HEK293 (cell line): ENCODE data around the gene AFG1L.
"Not testable (repeated sequence)": the region's sequence is repeated elsewhere in the genome, so short reads cannot be mapped to it uniquely, and the experiment has no call there.

ENCODE experiments used
- BCL11A ChIP-seq: fragments of 450-650 bp; formaldehyde crosslinking; IDR thresholded peaks from 2 replicates; pipeline ENCODE4 v1.5.1; 2016; ENCODE audit warnings: low read depth, missing biosample characterization, missing genetic modification characterization
- GLIS1 ChIP-seq: fragments of 450-650 bp; formaldehyde crosslinking; IDR thresholded peaks from 2 replicates; pipeline ENCODE4 v1.5.1; 2016; ENCODE audit warnings: missing biosample characterization, missing genetic modification characterization
- REST ChIP-seq: fragments of 450-650 bp; formaldehyde crosslinking; IDR thresholded peaks from 2 replicates; pipeline ENCODE4 v1.5.1; 2016; ENCODE audit warnings: missing biosample characterization, missing genetic modification characterization
- WT1 ChIP-seq: fragments of 450-650 bp; formaldehyde crosslinking; IDR thresholded peaks from 2 replicates; pipeline ENCODE4 v1.5.1; 2016; ENCODE audit warnings: missing biosample characterization, missing genetic modification characterization
- ZBTB21 ChIP-seq: fragments of 450-650 bp; formaldehyde crosslinking; IDR thresholded peaks from 2 replicates; pipeline ENCODE4 v1.5.1; 2017; ENCODE audit warnings: missing biosample characterization, missing genetic modification characterization
- ZBTB8A ChIP-seq: fragments of 450-650 bp; formaldehyde crosslinking; IDR thresholded peaks from 2 replicates; pipeline ENCODE4 v1.5.1; 2016; ENCODE audit warnings: missing biosample characterization, missing genetic modification characterization
- ZNF266 ChIP-seq: fragments of 450-650 bp; formaldehyde crosslinking; IDR thresholded peaks from 2 replicates; pipeline ENCODE4 v1.5.1; 2016; ENCODE audit warnings: missing biosample characterization, missing genetic modification characterization, low read depth
- ZNF48 ChIP-seq: fragments of 450-650 bp; formaldehyde crosslinking; IDR thresholded peaks from 2 replicates; pipeline ENCODE4 v1.5.1; 2016; ENCODE audit warnings: missing biosample characterization, missing genetic modification characterization
- ZNF529 ChIP-seq: fragments of 450-650 bp; formaldehyde crosslinking; IDR thresholded peaks from 2 replicates; pipeline ENCODE4 v1.5.1; 2017; ENCODE audit warnings: missing genetic modification characterization, missing biosample characterization; ENCODE audit not compliant: insufficient replicate concordance
- ZNF776 ChIP-seq: fragments of 450-650 bp; formaldehyde crosslinking; IDR thresholded peaks from 2 replicates; pipeline ENCODE4 v1.5.0; 2017; ENCODE audit warnings: missing biosample characterization, missing genetic modification characterization, borderline replicate concordance
- TF ChIP-seq, protein P1 (sequence below): fragments of 450-650 bp; formaldehyde crosslinking; IDR thresholded peaks from 2 replicates; pipeline ENCODE4 v1.5.1; 2016; ENCODE audit warnings: missing biosample characterization, missing genetic modification characterization
- TF ChIP-seq, protein P2 (sequence below): fragments of 450-650 bp; formaldehyde crosslinking; conservative IDR thresholded peaks from 2 replicates; pipeline ENCODE4 v1.5.1; 2016; ENCODE audit warnings: low read depth, missing biosample characterization, missing genetic modification characterization

GRCh38 chr6:108561309-108561647 is 266.4 kb downstream of the AFG1L start:
- TF ChIP-seq, protein P1, sequence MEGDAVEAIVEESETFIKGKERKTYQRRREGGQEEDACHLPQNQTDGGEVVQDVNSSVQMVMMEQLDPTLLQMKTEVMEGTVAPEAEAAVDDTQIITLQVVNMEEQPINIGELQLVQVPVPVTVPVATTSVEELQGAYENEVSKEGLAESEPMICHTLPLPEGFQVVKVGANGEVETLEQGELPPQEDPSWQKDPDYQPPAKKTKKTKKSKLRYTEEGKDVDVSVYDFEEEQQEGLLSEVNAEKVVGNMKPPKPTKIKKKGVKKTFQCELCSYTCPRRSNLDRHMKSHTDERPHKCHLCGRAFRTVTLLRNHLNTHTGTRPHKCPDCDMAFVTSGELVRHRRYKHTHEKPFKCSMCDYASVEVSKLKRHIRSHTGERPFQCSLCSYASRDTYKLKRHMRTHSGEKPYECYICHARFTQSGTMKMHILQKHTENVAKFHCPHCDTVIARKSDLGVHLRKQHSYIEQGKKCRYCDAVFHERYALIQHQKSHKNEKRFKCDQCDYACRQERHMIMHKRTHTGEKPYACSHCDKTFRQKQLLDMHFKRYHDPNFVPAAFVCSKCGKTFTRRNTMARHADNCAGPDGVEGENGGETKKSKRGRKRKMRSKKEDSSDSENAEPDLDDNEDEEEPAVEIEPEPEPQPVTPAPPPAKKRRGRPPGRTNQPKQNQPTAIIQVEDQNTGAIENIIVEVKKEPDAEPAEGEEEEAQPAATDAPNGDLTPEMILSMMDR (tag by site-specific recombination): not testable (repeated sequence)
- not testable (repeated sequence) for TF ChIP-seq ZNF529, BCL11A, REST, ZNF266, GLIS1, ZNF776, ZNF48, WT1, ZBTB21, ZBTB8A (tag by site-specific recombination)
- TF ChIP-seq, protein P2, sequence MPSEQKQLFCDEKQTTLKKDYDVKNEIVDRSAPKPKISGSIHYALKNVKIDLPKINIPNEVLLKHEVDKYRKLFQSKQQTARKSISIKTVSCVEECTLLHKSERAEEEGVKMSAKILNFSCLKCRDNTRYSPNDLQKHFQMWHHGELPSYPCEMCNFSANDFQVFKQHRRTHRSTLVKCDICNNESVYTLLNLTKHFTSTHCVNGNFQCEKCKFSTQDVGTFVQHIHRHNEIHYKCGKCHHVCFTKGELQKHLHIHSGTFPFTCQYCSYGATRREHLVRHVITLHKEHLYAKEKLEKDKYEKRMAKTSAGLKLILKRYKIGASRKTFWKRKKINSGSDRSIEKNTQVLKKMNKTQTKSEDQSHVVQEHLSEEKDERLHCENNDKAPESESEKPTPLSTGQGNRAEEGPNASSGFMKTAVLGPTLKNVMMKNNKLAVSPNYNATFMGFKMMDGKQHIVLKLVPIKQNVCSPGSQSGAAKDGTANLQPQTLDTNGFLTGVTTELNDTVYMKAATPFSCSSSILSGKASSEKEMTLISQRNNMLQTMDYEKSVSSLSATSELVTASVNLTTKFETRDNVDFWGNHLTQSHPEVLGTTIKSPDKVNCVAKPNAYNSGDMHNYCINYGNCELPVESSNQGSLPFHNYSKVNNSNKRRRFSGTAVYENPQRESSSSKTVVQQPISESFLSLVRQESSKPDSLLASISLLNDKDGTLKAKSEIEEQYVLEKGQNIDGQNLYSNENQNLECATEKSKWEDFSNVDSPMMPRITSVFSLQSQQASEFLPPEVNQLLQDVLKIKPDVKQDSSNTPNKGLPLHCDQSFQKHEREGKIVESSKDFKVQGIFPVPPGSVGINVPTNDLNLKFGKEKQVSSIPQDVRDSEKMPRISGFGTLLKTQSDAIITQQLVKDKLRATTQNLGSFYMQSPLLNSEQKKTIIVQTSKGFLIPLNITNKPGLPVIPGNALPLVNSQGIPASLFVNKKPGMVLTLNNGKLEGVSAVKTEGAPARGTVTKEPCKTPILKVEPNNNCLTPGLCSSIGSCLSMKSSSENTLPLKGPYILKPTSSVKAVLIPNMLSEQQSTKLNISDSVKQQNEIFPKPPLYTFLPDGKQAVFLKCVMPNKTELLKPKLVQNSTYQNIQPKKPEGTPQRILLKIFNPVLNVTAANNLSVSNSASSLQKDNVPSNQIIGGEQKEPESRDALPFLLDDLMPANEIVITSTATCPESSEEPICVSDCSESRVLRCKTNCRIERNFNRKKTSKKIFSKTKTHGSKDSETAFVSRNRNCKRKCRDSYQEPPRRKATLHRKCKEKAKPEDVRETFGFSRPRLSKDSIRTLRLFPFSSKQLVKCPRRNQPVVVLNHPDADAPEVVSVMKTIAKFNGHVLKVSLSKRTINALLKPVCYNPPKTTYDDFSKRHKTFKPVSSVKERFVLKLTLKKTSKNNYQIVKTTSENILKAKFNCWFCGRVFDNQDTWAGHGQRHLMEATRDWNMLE: not testable (repeated sequence)
